Measurements from ENCODE around the gene ABCA8.
"Not testable (repeated sequence)": the region's sequence is repeated elsewhere in the genome, so short reads cannot be mapped to it uniquely, and the experiment has no call there.

The ABCA8 gene

GRCh38 chr17:68824707-68825106 is 130.5 kb downstream of the ABCA8 start:
- DNase-seq (ENCODE audit: low read depth in 2 of 2) = no peak

GRCh38 chr17:68824185-68824584 is 131.0 kb downstream of the ABCA8 start:
- not testable (repeated sequence) for DNase-seq (ENCODE audit: low read depth in 2 of 2)

GRCh38 chr17:68822719-68823289 is 132.4 kb downstream of the ABCA8 start:
- DNase-seq (ENCODE audit: low read depth in 2 of 2) = no peak

- DNase-seq (ENCODE audit: low read depth in 2 of 2) = no peak
Measured at GRCh38 chr17:68821860-68822696, 133.1 kb downstream of the ABCA8 start.

DNA sequence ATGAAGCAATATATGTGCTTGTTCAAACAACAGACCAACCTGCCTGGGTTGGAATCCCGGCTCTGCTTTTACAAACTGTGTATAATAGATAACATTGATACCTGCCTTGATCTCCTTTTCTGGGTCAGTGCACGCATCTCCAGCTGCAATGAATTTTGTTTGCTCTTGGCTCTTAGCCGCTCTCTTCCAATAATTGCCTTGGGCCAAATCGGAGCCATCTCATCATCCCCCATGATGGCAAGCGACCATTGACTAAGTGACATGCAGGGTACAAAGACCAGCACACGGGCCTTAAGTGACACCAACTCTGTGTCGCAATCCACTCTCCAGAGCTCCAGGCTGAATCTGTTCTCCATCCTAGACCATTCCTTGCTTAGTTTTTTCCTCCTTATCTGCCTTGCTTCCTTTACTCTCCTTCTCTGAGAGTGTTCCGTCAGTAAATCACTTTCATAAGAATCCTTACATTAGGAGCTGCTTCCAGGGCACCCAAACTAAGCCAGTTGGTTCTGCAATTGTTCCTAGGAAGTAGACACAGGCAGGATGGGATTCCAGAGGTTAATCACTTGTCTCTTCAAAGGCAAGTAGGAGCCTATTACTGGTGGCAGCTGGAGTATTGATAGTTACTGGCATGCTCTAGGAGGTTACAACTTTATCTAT is 134.2 kb downstream of the ABCA8 start:
- DNase-seq (ENCODE audit: low read depth in 2 of 2) = no peak

- DNase-seq (ENCODE audit: low read depth in 2 of 2) = no peak
Measured at GRCh38 chr17:68820476-68820824, 134.7 kb downstream of the ABCA8 start.

- no peak for DNase-seq (ENCODE audit: low read depth in 2 of 2)
Measured at GRCh38 chr17:68819465-68819864, 135.7 kb downstream of the ABCA8 start.
